H9 (cell line): ENCODE results near the gene PFDN4. TPM values are rescaled to one million over a fixed set of nuclear protein-coding genes. Genes with fewer than 3 reads are reported as not detected.

Experiments used
- DNase-seq: peaks from one replicate; pipeline ENCODE4 v3.0.0-alpha.2; 2017
- H2AFZ ChIP-seq: one replicate; pipeline ENCODE4 v1.6.1; 2013; ENCODE audit warnings: mild to moderate bottlenecking, low read length, control low read depth, moderate library complexity
- H2AK5ac ChIP-seq: 2 replicates; pipeline ENCODE4 v1.6.1; 2013; ENCODE audit warnings: low read length, control low read depth, mixed read lengths; ENCODE audit not compliant: insufficient read length
- H2BK120ac ChIP-seq: one replicate; pipeline ENCODE4 v1.6.1; 2013; ENCODE audit warnings: low read depth, mild to moderate bottlenecking, low read length, control low read depth, inconsistent platforms; ENCODE audit not compliant: poor library complexity, severe bottlenecking
- H2BK12ac ChIP-seq: 2 replicates; pipeline ENCODE4 v1.6.1; 2013; ENCODE audit warnings: low read length, control low read depth, mixed read lengths, low read depth; ENCODE audit not compliant: insufficient read length
- H2BK15ac ChIP-seq: 2 replicates; pipeline ENCODE4 v1.6.1; 2013; ENCODE audit warnings: low read depth, low read length, control low read depth
- H2BK20ac ChIP-seq: one replicate; pipeline ENCODE4 v1.6.1; 2013; ENCODE audit warnings: low read depth, mild to moderate bottlenecking, low read length, control low read depth, inconsistent platforms; ENCODE audit not compliant: poor library complexity, severe bottlenecking
- H2BK5ac ChIP-seq: 2 replicates; pipeline ENCODE4 v1.6.1; 2013; ENCODE audit warnings: low read length, control low read depth, mixed read lengths; ENCODE audit not compliant: insufficient read length
- H3K14ac ChIP-seq: 2 replicates; pipeline ENCODE4 v1.6.1; 2013; ENCODE audit warnings: low read length, control low read depth; ENCODE audit not compliant: insufficient read depth
- H3K18ac ChIP-seq: 2 replicates; pipeline ENCODE4 v1.6.1; 2013; ENCODE audit warnings: low read depth, mild to moderate bottlenecking, mixed read lengths, low read length, control low read depth; ENCODE audit not compliant: insufficient read length
- H3K23ac ChIP-seq: 2 replicates; pipeline ENCODE4 v1.6.1; 2013; ENCODE audit warnings: low read length, control low read depth, mixed read lengths, low read depth; ENCODE audit not compliant: insufficient read length
- H3K23me2 ChIP-seq: 2 replicates; pipeline ENCODE4 v1.6.1; 2013; ENCODE audit warnings: low read depth, mild to moderate bottlenecking, mixed read lengths, low read length, control low read depth; ENCODE audit not compliant: insufficient read length, poor library complexity, severe bottlenecking
- H3K27ac ChIP-seq: 2 replicates; pipeline ENCODE4 v1.5.1; 2013; ENCODE audit warnings: low read length, control low read depth, mixed read lengths, low read depth; ENCODE audit not compliant: insufficient read length
- H3K27me3 ChIP-seq: 2 replicates; pipeline ENCODE4 v1.6.1; 2013; ENCODE audit warnings: low read length, control low read depth, inconsistent platforms; ENCODE audit not compliant: insufficient read depth
- H3K4ac ChIP-seq: 2 replicates; pipeline ENCODE4 v1.6.1; 2013; ENCODE audit warnings: low read depth, mild to moderate bottlenecking, control low read depth, inconsistent platforms, low read length, moderate library complexity
- H3K4me1 ChIP-seq: 2 replicates; pipeline ENCODE4 v1.6.1; 2013; ENCODE audit warnings: low read length, control low read depth, inconsistent platforms; ENCODE audit not compliant: insufficient read depth
- H3K4me2 ChIP-seq: 2 replicates; pipeline ENCODE4 v1.6.1; 2013; ENCODE audit warnings: low read length, control low read depth, mixed read lengths; ENCODE audit not compliant: insufficient read length, insufficient read depth
- H3K56ac ChIP-seq: 2 replicates; pipeline ENCODE4 v1.6.1; 2013; ENCODE audit warnings: low read depth, mild to moderate bottlenecking, mixed read lengths, low read length, control low read depth; ENCODE audit not compliant: insufficient read length
- H3K79me1 ChIP-seq: 2 replicates; pipeline ENCODE4 v1.6.1; 2013; ENCODE audit warnings: low read depth, mild to moderate bottlenecking, moderate library complexity, low read length, control low read depth, inconsistent platforms; ENCODE audit not compliant: insufficient read depth, poor library complexity, severe bottlenecking
- H3K79me2 ChIP-seq: 2 replicates; pipeline ENCODE4 v1.6.1; 2013; ENCODE audit warnings: low read length, control low read depth, inconsistent platforms; ENCODE audit not compliant: insufficient read depth
- H3K9ac ChIP-seq: 2 replicates; pipeline ENCODE4 v1.6.1; 2013; ENCODE audit warnings: low read length, control low read depth, mixed read lengths; ENCODE audit not compliant: insufficient read length; ENCODE audit errors: extremely low read depth
- H3K9me3 ChIP-seq: one replicate; pipeline ENCODE4 v1.6.1; 2013; ENCODE audit warnings: low read depth, low read length, inconsistent platforms; ENCODE audit not compliant: control insufficient read depth
- H3T11ph ChIP-seq: one replicate; pipeline ENCODE4 v1.6.1; 2013; ENCODE audit warnings: mild to moderate bottlenecking, low read length, control low read depth, inconsistent platforms
- H4K20me1 ChIP-seq: one replicate; pipeline ENCODE4 v1.6.1; 2013; ENCODE audit not compliant: control insufficient read depth, insufficient read length, insufficient read depth
- H4K5ac ChIP-seq: 2 replicates; pipeline ENCODE4 v1.6.1; 2013; ENCODE audit warnings: low read depth, mild to moderate bottlenecking, mixed read lengths, low read length, control low read depth; ENCODE audit not compliant: insufficient read length
- H4K8ac ChIP-seq: replicated peaks from 2 replicates; pipeline ENCODE4 v1.6.1; 2013; ENCODE audit warnings: low read length, control low read depth, mixed read lengths, low read depth; ENCODE audit not compliant: insufficient read length
- H4K91ac ChIP-seq: 2 replicates; pipeline ENCODE4 v1.6.1; 2013; ENCODE audit warnings: low read depth, mild to moderate bottlenecking, moderate library complexity, mixed read lengths, low read length, control low read depth; ENCODE audit not compliant: insufficient read length
- H3K27ac Mint-ChIP-seq, 3 experiments: 2 replicates in 2 of 3; 3 replicates in 1 of 3; pipeline ENCODE4 v1.8.0; 2020 to 2021; ENCODE audit warnings: mixed read lengths in 3 of 3, mild to moderate bottlenecking in 1 of 3, moderate library complexity in 1 of 3
- H3K27me3 Mint-ChIP-seq: 2 replicates; pipeline ENCODE4 v1.8.0; 2021; ENCODE audit warnings: low read depth, mild to moderate bottlenecking, moderate library complexity, mixed read lengths
- H3K36me3 Mint-ChIP-seq, 3 experiments: 2 replicates in 2 of 3; 3 replicates in 1 of 3; pipeline ENCODE4 v1.8.0; 2020 to 2021; ENCODE audit warnings: low read depth in 3 of 3, mixed read lengths in 3 of 3; ENCODE audit not compliant: insufficient read depth in 1 of 3
- H3K4me1 Mint-ChIP-seq, 2 experiments: 2 replicates each; pipeline ENCODE4 v1.8.0; 2020; ENCODE audit warnings: mixed read lengths in 2 of 2
- H3K4me3 Mint-ChIP-seq, 2 experiments: 2 replicates in 1 of 2; 3 replicates in 1 of 2; pipeline ENCODE4 v1.8.0; 2020 to 2021; ENCODE audit warnings: mild to moderate bottlenecking in 2 of 2, mixed read lengths in 2 of 2, moderate library complexity in 1 of 2
- H3K9me3 Mint-ChIP-seq, 2 experiments: 2 replicates in 1 of 2; 3 replicates in 1 of 2; pipeline ENCODE4 v1.8.0; 2020; ENCODE audit warnings: mild to moderate bottlenecking in 2 of 2, mixed read lengths in 2 of 2, moderate library complexity in 1 of 2
- CTCF ChIP-seq: fragments of 200-600 bp; sonication (generic); conservative IDR thresholded peaks from 3 replicates; pipeline ENCODE4 v1.8.0; 2021; ENCODE audit warnings: antibody characterized with exemption, mild to moderate bottlenecking
- WGBS: extraction: QIAGEN DNeasy Blood & Tissue Kit; methylation state at CpG from one replicate; pipeline ENCODE4 v1.1.7; 2013; ENCODE audit warnings: missing lambda C conversion rate, low lambda C conversion rate, mixed read lengths; ENCODE audit not compliant: insufficient read length; ENCODE audit errors: extremely low coverage; 5-methylcytosine and 5-hydroxymethylcytosine counted together
- total RNA-seq: library from RNA; stranded (reverse); gene quantifications from 2 replicates; pipeline ENCODE4 v1.2.1, GENCODE V29; 2021

Gene PFDN4
- total RNA-seq, 1 experiment from 2014 or later, result 73.6 TPM

GRCh38 chr20:54220722-54221121 lies 12.8 kb downstream of the PFDN4 start:
- no peak overlapping the region for H4K91ac ChIP-seq
- H3K56ac ChIP-seq, result no peak overlapping the region
- no peak overlapping the region for H3T11ph ChIP-seq
- Mint-ChIP-seq H3K27ac (no peak overlapping the region), H3K9me3 (no peaks in the 10 kb centered on the region), H3K4me1 (peaks cover 35 to 43% of the 10 kb centered on the region in 2 experiments), H3K27me3 (no peaks in the 10 kb centered on the region), H3K36me3 (peaks cover 12 to 29% (median 27%) of the 10 kb centered on the region in 3 experiments; a peak in 6 of 7 replicates), H3K4me3 (no peak overlapping the region)
- no peak overlapping the region for H3K4ac ChIP-seq
- H4K8ac ChIP-seq, result no peak overlapping the region
- no peak overlapping the region for H4K5ac ChIP-seq
- H2AK5ac ChIP-seq, result no peak overlapping the region
- no peak overlapping the region for H2AFZ ChIP-seq
- H3K27ac ChIP-seq, result no peak overlapping the region
- no peak overlapping the region for H2BK120ac ChIP-seq
- H2BK5ac ChIP-seq, result no peak overlapping the region
- H3K23me2 ChIP-seq, result no peaks in the 10 kb centered on the region
- H3K9me3 ChIP-seq, result no peaks in the 10 kb centered on the region
- no peak overlapping the region for H3K18ac ChIP-seq
- H3K4me2 ChIP-seq, result no peak overlapping the region
- no peak for DNase-seq
- no peaks in the 10 kb centered on the region for H3K79me2 ChIP-seq
- no peak overlapping the region for H2BK12ac ChIP-seq
- no peak overlapping the region for H3K9ac ChIP-seq
- H2BK20ac ChIP-seq, result no peak overlapping the region
- no peaks in the 10 kb centered on the region for H3K79me1 ChIP-seq
- WGBS, result no CpG with 5 or more reads among the region's 6 CpGs
- peaks cover 5% of the 10 kb centered on the region; the same call in 1 of the 2 replicates for H3K4me1 ChIP-seq
- no peaks in the 10 kb centered on the region for H4K20me1 ChIP-seq
- no peak overlapping the region for H3K23ac ChIP-seq
- no peaks in the 10 kb centered on the region for H3K27me3 ChIP-seq
- H3K14ac ChIP-seq, result no peak overlapping the region
- no peak for TF ChIP-seq CTCF
- H2BK15ac ChIP-seq, result no peak overlapping the region
